Sigmoid colon (tissue), 7 donors: ENCODE measurements around the gene HDAC4. TPM values are rescaled to one million over a fixed set of nuclear protein-coding genes. Genes with fewer than 3 reads are reported as not detected.

Source experiments
- DNase-seq: peaks from one replicate; pipeline ENCODE4 v3.0.0-alpha.2; 2019
- H3K27ac ChIP-seq, 4 donors: fragments of 200-600 bp; sonication (generic); one replicate each; pipeline ENCODE4 v1.5.1; 2016 to 2019; ENCODE audit warnings: mild to moderate bottlenecking in 1 of 4
- H3K27me3 ChIP-seq, 3 donors: fragments of 200-600 bp; sonication (generic); one replicate each; pipeline ENCODE4 v1.5.1; 2019; ENCODE audit warnings: mild to moderate bottlenecking in 1 of 3
- H3K36me3 ChIP-seq, 4 donors: fragments of 200-600 bp; sonication (generic); one replicate each; pipeline ENCODE4 v1.5.1; 2016 to 2019
- H3K4me1 ChIP-seq, 4 donors: fragments of 200-600 bp; sonication (generic); one replicate each; pipeline ENCODE4 v1.5.1; 2017 to 2019
- H3K4me3 ChIP-seq, 4 donors: fragments of 200-600 bp; sonication (generic); one replicate each; pipeline ENCODE4 v1.5.1; 2017 to 2019; ENCODE audit warnings: mild to moderate bottlenecking in 2 of 4, moderate library complexity in 1 of 4
- H3K9me3 ChIP-seq, 4 donors: fragments of 200-600 bp in 3 of 4; sonication (generic) in 3 of 4; one replicate each; pipeline versions ENCODE4 v1.5.1 to v1.6.1; 2013 to 2019
- EP300 ChIP-seq, 4 donors: sonication (generic); formaldehyde crosslinking; IDR thresholded peaks; one replicate each; pipeline ENCODE4 v1.6.1; 2017; ENCODE audit warnings: antibody characterized with exemption in 4 of 4
- POLR2A ChIP-seq, 2 donors: fragments of 450-650 bp; IDR thresholded peaks; one replicate each; pipeline ENCODE4 v1.6.1; 2016; ENCODE audit warnings: antibody characterized with exemption in 2 of 2, mild to moderate bottlenecking in 2 of 2, moderate library complexity in 2 of 2
- POLR2AphosphoS5 ChIP-seq, 4 donors: sonication (generic); formaldehyde crosslinking; IDR thresholded peaks; one replicate each; pipeline ENCODE4 v1.6.1; 2017; ENCODE audit warnings: antibody characterized with exemption in 4 of 4
- WGBS, 2 donors: extraction: QIAGEN DNeasy Blood & Tissue Kit; methylation state at CpG; one replicate each; pipeline ENCODE4 v1.1.7; 2013; 5-methylcytosine and 5-hydroxymethylcytosine counted together
- intact Hi-C: fragments of 100-400 bp; cut with DNase I; formaldehyde crosslinking; loops from one replicate; pipeline ENCODE4 v1.15.1; 2023
- polyA plus RNA-seq, 3 donors: library from polyadenylated mRNA; stranded (reverse); fragments of 200-250 nt; gene quantifications; one replicate each; pipeline ENCODE4 v1.2.3, GENCODE V29; 2013
- total RNA-seq, 4 donors: library from RNA; depleted of rRNA; stranded (reverse); fragments of >200 nt; gene quantifications; one replicate each; pipeline ENCODE4 v1.1.0, GENCODE V29; 2016
- TF ChIP-seq, protein P1 (sequence below), 4 experiments: fragments of 450-650 bp in 3 of 4; fragments of 200-600 bp in 1 of 4; IDR thresholded peaks; one replicate each; pipeline ENCODE4 v1.5.1; 2016 to 2019; ENCODE audit warnings: antibody characterized with exemption in 4 of 4, mild to moderate bottlenecking in 3 of 4, moderate library complexity in 2 of 4
- donor health status: healthy with polysubstance abuse.
- donor health status: Bipolar disorder and iron deficiency.
- donor health status: healthy.

The HDAC4 gene
- total and polyA plus RNA-seq, 7 donors = 1.8 to 196 (median 77.0) TPM

DNA sequence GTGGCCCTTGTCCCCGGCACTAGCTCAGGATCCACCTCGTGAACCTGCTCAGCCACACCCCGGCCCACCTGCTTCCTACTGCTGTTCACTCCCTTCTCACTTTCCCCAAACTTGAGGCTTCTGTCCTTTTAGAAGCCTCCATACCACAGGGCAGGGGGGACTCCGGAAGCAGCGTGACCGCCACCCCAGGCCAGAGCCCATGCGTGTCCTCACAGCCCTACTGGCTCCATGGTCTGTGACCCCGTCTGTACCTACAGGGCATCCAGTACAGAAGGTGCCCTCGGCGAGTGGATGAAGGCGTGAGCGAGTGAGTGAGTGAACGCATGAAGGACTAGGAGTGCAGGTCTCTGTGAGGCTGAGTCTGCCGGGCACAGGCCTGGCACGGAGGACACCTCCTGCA is 299.7 kb downstream of the HDAC4 start:
- intact Hi-C loops = no loop called here
- Histone ChIP-seq H3K4me3 (no peak overlapping the region), H3K27me3 (no peaks in the 10 kb centered on the region), H3K36me3 (peaks cover 36 to 95% (median 68%) of the 10 kb centered on the region in 4 donors), H3K27ac (no peak overlapping the region), H3K9me3 (no peaks in the 10 kb centered on the region), H3K4me1 (peaks cover 0 to 6% (median 0%) of the 10 kb centered on the region in 4 donors)
- TF ChIP-seq, protein P1, sequence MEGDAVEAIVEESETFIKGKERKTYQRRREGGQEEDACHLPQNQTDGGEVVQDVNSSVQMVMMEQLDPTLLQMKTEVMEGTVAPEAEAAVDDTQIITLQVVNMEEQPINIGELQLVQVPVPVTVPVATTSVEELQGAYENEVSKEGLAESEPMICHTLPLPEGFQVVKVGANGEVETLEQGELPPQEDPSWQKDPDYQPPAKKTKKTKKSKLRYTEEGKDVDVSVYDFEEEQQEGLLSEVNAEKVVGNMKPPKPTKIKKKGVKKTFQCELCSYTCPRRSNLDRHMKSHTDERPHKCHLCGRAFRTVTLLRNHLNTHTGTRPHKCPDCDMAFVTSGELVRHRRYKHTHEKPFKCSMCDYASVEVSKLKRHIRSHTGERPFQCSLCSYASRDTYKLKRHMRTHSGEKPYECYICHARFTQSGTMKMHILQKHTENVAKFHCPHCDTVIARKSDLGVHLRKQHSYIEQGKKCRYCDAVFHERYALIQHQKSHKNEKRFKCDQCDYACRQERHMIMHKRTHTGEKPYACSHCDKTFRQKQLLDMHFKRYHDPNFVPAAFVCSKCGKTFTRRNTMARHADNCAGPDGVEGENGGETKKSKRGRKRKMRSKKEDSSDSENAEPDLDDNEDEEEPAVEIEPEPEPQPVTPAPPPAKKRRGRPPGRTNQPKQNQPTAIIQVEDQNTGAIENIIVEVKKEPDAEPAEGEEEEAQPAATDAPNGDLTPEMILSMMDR (IDR thresholded peaks at IDR 0.05) = no peak
- no peak for TF ChIP-seq POLR2AphosphoS5 (IDR thresholded peaks at IDR 0.05)
- TF ChIP-seq EP300 (IDR thresholded peaks at IDR 0.05) = no peak
- TF ChIP-seq POLR2A (IDR thresholded peaks at IDR 0.05) = no peak
- WGBS, 2 donors = 96% methylated on average over 15 of the region's 15 CpGs
- DNase-seq = no peak

- Histone ChIP-seq H3K27me3 (no peaks in the 10 kb centered on the region), H3K9me3 (no peaks in the 10 kb centered on the region), H3K27ac (peak overlapping the region in 2 of 4 donors; percentile 27 to 57), H3K4me3 (no peak overlapping the region), H3K36me3 (peaks cover 43 to 95% (median 63%) of the 10 kb centered on the region in 4 donors), H3K4me1 (peaks cover 0 to 6% (median 0%) of the 10 kb centered on the region in 4 donors)
- TF ChIP-seq EP300 (IDR thresholded peaks at IDR 0.05) (no peak), POLR2A (IDR thresholded peaks at IDR 0.05) (no peak), POLR2AphosphoS5 (IDR thresholded peaks at IDR 0.05) (no peak)
- TF ChIP-seq, protein P1 (IDR thresholded peaks at IDR 0.05) = no peak
- intact Hi-C loops = no loop called here
- no peak for DNase-seq
- 95 to 97% methylated on average over 15 of the region's 15 CpGs for WGBS, 2 donors
Observed at GRCh38 chr2:239099474-239099873, 301.3 kb downstream of the HDAC4 start.

GRCh38 chr2:239098288-239098970 is 302.4 kb downstream of the HDAC4 start:
- H3K27ac ChIP-seq = peak overlapping the region in 3 of 4 donors; percentile 27 to 57 (median 47)

DNA sequence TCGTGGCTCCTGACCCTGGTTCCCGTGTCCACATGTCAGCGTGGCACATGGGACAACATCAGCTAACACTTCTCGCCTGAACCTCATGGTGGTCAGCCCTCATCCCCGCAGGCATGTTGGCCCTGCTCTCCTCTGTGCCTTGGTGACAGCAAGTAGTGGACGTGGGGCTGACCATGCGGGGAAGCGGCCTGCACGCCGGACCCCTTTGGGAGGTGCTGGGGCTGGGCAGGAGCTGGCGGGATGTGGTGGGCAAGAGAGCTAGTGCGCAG is 303.5 kb downstream of the HDAC4 start:
- Histone ChIP-seq H3K27ac (peak overlapping the region in 3 of 4 donors; percentile 27 to 57 (median 47)), H3K27me3 (no peaks in the 10 kb centered on the region), H3K4me3 (no peak overlapping the region), H3K36me3 (peaks cover 33 to 95% (median 62%) of the 10 kb centered on the region in 4 donors), H3K4me1 (peaks cover 0 to 6% (median 0%) of the 10 kb centered on the region in 4 donors), H3K9me3 (no peaks in the 10 kb centered on the region)
- DNase-seq = no peak
- WGBS, 2 donors = 73 to 90% methylated on average over 12 of the region's 12 CpGs
- intact Hi-C loops = no loop called here
- no peak for TF ChIP-seq EP300 (IDR thresholded peaks at IDR 0.05)
- TF ChIP-seq, protein P1 (IDR thresholded peaks at IDR 0.05) = no peak
- TF ChIP-seq POLR2AphosphoS5 (IDR thresholded peaks at IDR 0.05) = no peak
- TF ChIP-seq POLR2A (IDR thresholded peaks at IDR 0.05) = no peak

More at GRCh38 chr2:239098288-239098970, 302.4 kb downstream of the HDAC4 start:
- peak in 1 of 4 donors; percentile 43 for TF ChIP-seq POLR2AphosphoS5 (IDR thresholded peaks at IDR 0.05)
- TF ChIP-seq, protein P1 (IDR thresholded peaks at IDR 0.05) = no peak
- TF ChIP-seq EP300 (IDR thresholded peaks at IDR 0.05) = no peak
- WGBS, 2 donors = 73 to 79% methylated on average over 20 of the region's 20 CpGs
- intact Hi-C loops = no loop called here
- Histone ChIP-seq H3K27me3 (no peaks in the 10 kb centered on the region), H3K36me3 (peaks cover 43 to 95% (median 63%) of the 10 kb centered on the region in 4 donors), H3K9me3 (no peaks in the 10 kb centered on the region), H3K4me3 (no peak overlapping the region), H3K4me1 (peaks cover 0 to 6% (median 0%) of the 10 kb centered on the region in 4 donors)
- peak; percentile 91 for DNase-seq
